Neural progenitor cell (in vitro differentiated cells): ENCODE data around the gene PRDX3.

Experiments
- CTCF ChIP-seq: fragments of 200-600 bp; sonication (generic); IDR thresholded peaks from 2 replicates; pipeline ENCODE4 v1.5.1; 2017; ENCODE audit warnings: antibody characterized with exemption, mild to moderate bottlenecking
- EZH2 ChIP-seq: fragments of 200-600 bp; sonication (generic); IDR thresholded peaks from 2 replicates; pipeline ENCODE4 v1.6.1; 2017; ENCODE audit warnings: antibody characterized with exemption, mild to moderate bottlenecking, moderate library complexity

GRCh38 chr10:119125942-119126341 is 52.7 kb downstream of the PRDX3 start:
- TF ChIP-seq CTCF: no peak
- no peak for TF ChIP-seq EZH2
